RWPE2 (cell line): ENCODE results near the gene CXorf65.

ENCODE experiments used
- ATAC-seq: fragments of 200-7000 bp; cut with Tn5 transposase; 3 replicates; pipeline ENCODE4 v1.9.1; 2021; ENCODE audit warnings: low read depth
- DNase-seq: peaks from one replicate; pipeline ENCODE4 v3.0.0-alpha.2; 2020; ENCODE audit warnings: low spot score
- H3K27ac ChIP-seq: fragments of 450-650 bp; 2 replicates; pipeline ENCODE4 v1.5.1; 2017; ENCODE audit warnings: mild to moderate bottlenecking; ENCODE audit not compliant: poor library complexity, severe bottlenecking
- H3K27me3 ChIP-seq: fragments of 250-450 bp; sonication (Bioruptor Pico); 2 replicates; pipeline ENCODE4 v1.5.1; 2021; ENCODE audit warnings: mild to moderate bottlenecking, moderate library complexity; ENCODE audit not compliant: insufficient read depth, poor library complexity, severe bottlenecking
- H3K36me3 ChIP-seq: fragments of 250-450 bp; sonication (Bioruptor Pico); 2 replicates; pipeline ENCODE4 v1.5.1; 2020; ENCODE audit warnings: low read depth, mild to moderate bottlenecking, moderate library complexity
- H3K4me1 ChIP-seq: fragments of 250-450 bp; sonication (Bioruptor Pico); 2 replicates; pipeline ENCODE4 v1.5.1; 2021; ENCODE audit warnings: mild to moderate bottlenecking, moderate library complexity; ENCODE audit not compliant: insufficient read depth, poor library complexity, severe bottlenecking
- H3K4me3 ChIP-seq: fragments of 250-450 bp; sonication (Bioruptor Pico); 2 replicates; pipeline ENCODE4 v1.5.1; 2021; ENCODE audit warnings: mild to moderate bottlenecking, moderate library complexity; ENCODE audit not compliant: severe bottlenecking
- H3K9me3 ChIP-seq: fragments of 250-450 bp; sonication (Bioruptor Pico); 2 replicates; pipeline ENCODE4 v1.5.1; 2021; ENCODE audit warnings: mild to moderate bottlenecking, moderate library complexity; ENCODE audit not compliant: severe bottlenecking
- TF ChIP-seq, protein P1 (sequence below): fragments of 450-650 bp; IDR thresholded peaks from one replicate; pipeline ENCODE4 v1.5.1; 2017; ENCODE audit warnings: mild to moderate bottlenecking, moderate library complexity; ENCODE audit not compliant: poor library complexity, severe bottlenecking

The CXorf65 gene

DNA sequence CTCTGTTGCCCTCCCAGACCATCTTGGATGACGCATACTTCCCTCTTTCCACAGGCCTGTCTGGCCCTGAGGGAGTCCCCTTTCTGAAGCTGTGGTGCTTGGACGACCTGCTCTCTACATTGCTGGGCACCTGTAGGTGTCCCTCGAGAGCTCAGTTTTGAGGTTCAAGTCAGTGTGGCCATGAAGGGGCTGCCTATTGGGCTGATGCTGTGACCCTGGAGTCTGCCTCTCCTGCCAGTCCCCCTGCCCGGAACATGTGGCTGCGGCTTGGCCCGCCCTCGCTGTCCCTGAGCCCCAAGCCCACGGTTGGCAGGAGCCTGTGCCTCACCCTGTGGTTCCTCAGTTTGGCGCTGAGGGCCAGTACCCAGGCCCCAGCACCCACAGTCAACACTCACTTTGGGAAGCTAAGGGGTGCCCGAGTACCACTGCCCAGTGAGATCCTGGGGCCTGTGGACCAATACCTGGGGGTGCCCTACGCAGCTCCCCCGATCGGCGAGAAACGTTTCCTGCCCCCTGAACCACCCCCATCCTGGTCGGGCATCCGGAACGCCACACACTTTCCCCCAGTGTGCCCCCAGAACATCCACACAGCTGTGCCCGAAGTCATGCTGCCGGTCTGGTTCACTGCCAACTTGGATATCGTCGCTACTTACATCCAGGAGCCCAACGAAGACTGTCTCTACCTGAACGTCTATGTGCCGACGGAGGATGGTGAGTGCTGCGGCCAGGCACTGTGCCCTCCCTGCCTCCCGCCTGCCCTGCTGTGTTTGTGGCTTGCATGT is 41.1 kb upstream of the CXorf65 start:
- Histone ChIP-seq H3K9me3 (no peaks in the 10 kb centered on the region), H3K27me3 (no peaks in the 10 kb centered on the region), H3K4me1 (no peaks in the 10 kb centered on the region), H3K36me3 (no peaks in the 10 kb centered on the region), H3K27ac (no peak overlapping the region), H3K4me3 (no peak overlapping the region)
- DNase-seq (no peak), ATAC-seq (no peak)
- TF ChIP-seq, protein P1, sequence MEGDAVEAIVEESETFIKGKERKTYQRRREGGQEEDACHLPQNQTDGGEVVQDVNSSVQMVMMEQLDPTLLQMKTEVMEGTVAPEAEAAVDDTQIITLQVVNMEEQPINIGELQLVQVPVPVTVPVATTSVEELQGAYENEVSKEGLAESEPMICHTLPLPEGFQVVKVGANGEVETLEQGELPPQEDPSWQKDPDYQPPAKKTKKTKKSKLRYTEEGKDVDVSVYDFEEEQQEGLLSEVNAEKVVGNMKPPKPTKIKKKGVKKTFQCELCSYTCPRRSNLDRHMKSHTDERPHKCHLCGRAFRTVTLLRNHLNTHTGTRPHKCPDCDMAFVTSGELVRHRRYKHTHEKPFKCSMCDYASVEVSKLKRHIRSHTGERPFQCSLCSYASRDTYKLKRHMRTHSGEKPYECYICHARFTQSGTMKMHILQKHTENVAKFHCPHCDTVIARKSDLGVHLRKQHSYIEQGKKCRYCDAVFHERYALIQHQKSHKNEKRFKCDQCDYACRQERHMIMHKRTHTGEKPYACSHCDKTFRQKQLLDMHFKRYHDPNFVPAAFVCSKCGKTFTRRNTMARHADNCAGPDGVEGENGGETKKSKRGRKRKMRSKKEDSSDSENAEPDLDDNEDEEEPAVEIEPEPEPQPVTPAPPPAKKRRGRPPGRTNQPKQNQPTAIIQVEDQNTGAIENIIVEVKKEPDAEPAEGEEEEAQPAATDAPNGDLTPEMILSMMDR: no peak

DNA sequence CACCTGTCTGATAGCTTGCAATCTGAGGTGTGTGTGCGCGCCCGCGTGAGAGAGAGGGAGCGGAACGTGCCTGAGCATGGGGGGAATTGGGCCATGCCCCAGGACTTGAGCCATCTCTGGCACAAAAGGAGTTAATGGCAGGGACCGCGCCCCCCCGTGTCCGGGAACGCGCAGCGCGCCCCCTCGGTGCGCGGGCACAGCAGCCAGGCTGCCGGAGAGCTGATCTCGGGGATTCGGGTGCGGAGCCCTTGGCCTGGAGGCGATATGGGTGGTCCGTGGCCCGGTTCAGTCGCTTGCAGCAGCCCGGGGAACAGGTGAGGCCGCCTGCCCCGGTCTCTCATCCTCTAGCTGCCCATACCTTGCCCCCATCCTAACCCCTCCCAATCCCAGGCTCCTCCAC is 38.1 kb upstream of the CXorf65 start, which contains the start of gene NLGN3:
Gene NLGN3, plus strand, starts transcription at position 191 of the 400 bp plus-strand sequence. CDS start 2,909 bp downstream, outside the sequence.
- TF ChIP-seq, protein P1: no peak
- H3K27ac ChIP-seq: no peak within 1 kb of the TSS
- DNase-seq: no peak
- no peak for ATAC-seq
- no peaks in the 10 kb centered on the region for H3K27me3 ChIP-seq
- H3K9me3 ChIP-seq: no peaks in the 10 kb centered on the region
- H3K4me1 ChIP-seq: no peaks in the 10 kb centered on the region
- H3K36me3 ChIP-seq: no peaks in the 10 kb centered on the region
- H3K4me3 ChIP-seq: no peak within 1 kb of the TSS

DNA sequence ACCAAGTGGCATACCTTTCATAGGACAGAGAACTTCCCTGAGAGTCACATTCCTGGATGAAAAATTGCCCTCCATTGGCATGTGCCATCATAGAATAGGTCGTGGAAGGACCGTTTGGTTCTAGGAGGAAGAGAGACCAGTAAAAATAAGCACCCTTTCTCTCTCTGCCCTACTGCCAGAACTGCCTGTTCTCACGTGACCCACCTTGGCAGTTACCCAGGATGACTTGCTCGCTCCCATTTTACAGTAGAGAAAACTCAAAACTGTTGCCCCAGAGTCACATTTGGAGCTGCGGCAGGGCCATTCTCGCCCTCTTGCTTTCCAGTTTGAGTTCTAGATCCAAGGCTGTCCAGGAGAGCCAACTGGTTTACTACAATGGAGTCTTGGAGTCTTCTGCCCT is 37.0 kb upstream of the CXorf65 start:
- Histone ChIP-seq H3K36me3 (no peaks in the 10 kb centered on the region; the same call in 1 of the 2 replicates), H3K4me3 (no peak overlapping the region), H3K9me3 (no peaks in the 10 kb centered on the region), H3K27me3 (no peaks in the 10 kb centered on the region), H3K4me1 (no peaks in the 10 kb centered on the region), H3K27ac (no peak overlapping the region)
- no peak for DNase-seq
- TF ChIP-seq, protein P1: no peak
- no peak for ATAC-seq

DNA sequence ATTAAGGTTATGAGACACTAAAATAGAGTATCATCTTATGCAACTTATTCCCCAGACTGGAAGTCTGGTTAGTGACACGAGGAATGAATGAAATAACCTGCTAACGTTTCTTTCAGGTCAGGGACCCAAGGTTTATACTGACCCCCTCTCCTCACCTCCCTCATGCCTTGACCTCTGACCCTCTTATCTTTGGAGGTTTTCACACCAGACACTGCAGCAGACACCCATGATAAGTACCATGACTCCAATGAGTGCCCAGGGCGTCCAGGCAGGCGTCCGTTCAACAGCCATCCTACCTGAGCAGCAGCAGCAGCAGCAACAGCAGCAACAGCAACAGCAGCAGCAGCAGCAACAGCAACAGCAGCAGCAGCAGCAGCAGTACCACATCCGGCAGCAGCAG is 33.9 kb upstream of the CXorf65 start:
- DNase-seq (no peak), ATAC-seq (no peak)
- H3K27me3 ChIP-seq: no peaks in the 10 kb centered on the region
- H3K9me3 ChIP-seq: no peaks in the 10 kb centered on the region
- no peaks in the 10 kb centered on the region for H3K4me1 ChIP-seq
- H3K4me3 ChIP-seq: no peak overlapping the region
- no peak overlapping the region for H3K27ac ChIP-seq
- no peaks in the 10 kb centered on the region; the same call in 1 of the 2 replicates for H3K36me3 ChIP-seq
- TF ChIP-seq, protein P1: no peak

DNA sequence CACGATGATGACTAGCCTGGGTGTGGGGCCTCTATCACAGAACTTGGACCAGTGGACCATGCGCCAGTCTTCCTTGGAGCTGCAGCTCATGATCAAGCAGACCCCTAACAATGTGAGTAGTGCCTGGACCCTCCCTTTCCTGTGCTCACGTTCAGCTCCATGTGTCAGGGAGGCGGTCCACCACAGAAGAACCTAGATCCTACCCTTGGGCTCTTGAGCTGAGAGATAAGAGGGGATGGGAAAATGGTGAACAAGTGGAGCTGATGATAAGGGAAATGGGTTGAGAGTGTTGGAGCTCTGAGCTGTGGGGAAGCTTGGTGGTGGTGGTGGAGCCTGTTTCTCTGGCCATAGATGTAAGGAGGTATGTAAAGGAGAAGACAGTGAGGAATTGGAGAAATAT is 25.0 kb upstream of the CXorf65 start:
- Histone ChIP-seq H3K4me1 (no peaks in the 10 kb centered on the region), H3K36me3 (peaks cover 22% of the 10 kb centered on the region), H3K27me3 (no peaks in the 10 kb centered on the region), H3K9me3 (no peaks in the 10 kb centered on the region), H3K4me3 (no peak overlapping the region), H3K27ac (no peak overlapping the region)
- ATAC-seq (no peak), DNase-seq (no peak)
- TF ChIP-seq, protein P1: no peak
